Endothelial cell of umbilical vein (primary cell): ENCODE results near the gene GHRHR. TPM values are rescaled to one million over a fixed set of nuclear protein-coding genes. Genes with fewer than 3 reads are reported as not detected.

Source experiments
- BruUV-seq: library from RNA; stranded (reverse); fragments of 400-500 nt; replicated peaks from 2 replicates; lab custom pipeline; 2021; lab: Mats Ljungman, UMichigan
- CTCF ChIA-PET: fragments of 300-600, 350-600 bp; sonication (Branson Sonifier 250); formaldehyde crosslinking; loops from one replicate; lab custom pipeline; 2021; ENCODE audit warnings: antibody characterized with exemption, inconsistent platforms; lab: Charles Lee
- POLR2A ChIA-PET: fragments of 300-600, 350-600 bp; sonication (Branson Sonifier 250); formaldehyde crosslinking; loops from one replicate; lab custom pipeline; 2021; ENCODE audit warnings: antibody characterized with exemption, inconsistent platforms; lab: Charles Lee
- DNase-seq: peaks from one replicate; pipeline ENCODE4 v3.0.0-alpha.2; 2011; ENCODE audit warnings: low read depth, low spot score
- FAIRE-seq: peaks from 2 replicates; lab custom pipeline; 2011; peaks lifted over from hg19 to GRCh38; lab: Jason Lieb, UNC
- H2AFZ ChIP-seq: 2 replicates; pipeline ENCODE4 v1.6.0; 2012; ENCODE audit warnings: low read depth, low read length, control low read depth, inconsistent platforms
- H3K27ac ChIP-seq: 2 replicates; pipeline ENCODE4 v1.5.1; 2011; ENCODE audit warnings: low read depth, mild to moderate bottlenecking, control low read depth, low read length, moderate library complexity; ENCODE audit not compliant: insufficient read depth
- H3K27me3 ChIP-seq, 2 experiments: 2 replicates each; pipeline versions ENCODE4 v1.6.0 to v1.6.1; 2011; ENCODE audit warnings: low read length in 2 of 2, mixed read lengths in 1 of 2; ENCODE audit not compliant: control insufficient read depth in 2 of 2, insufficient read depth in 2 of 2
- H3K36me3 ChIP-seq, 2 experiments: 2 replicates in 1 of 2; 3 replicates in 1 of 2; pipeline ENCODE4 v1.5.1; 2011; ENCODE audit warnings: low read length in 2 of 2, mild to moderate bottlenecking in 1 of 2, moderate library complexity in 1 of 2; ENCODE audit not compliant: control insufficient read depth in 2 of 2, insufficient read depth in 2 of 2; ENCODE audit errors: extremely low read depth in 1 of 2
- H3K4me1 ChIP-seq: 3 replicates; pipeline ENCODE4 v1.5.1; 2011; ENCODE audit warnings: mild to moderate bottlenecking, low read length; ENCODE audit not compliant: control insufficient read depth, insufficient read depth; ENCODE audit errors: extremely low read depth
- H3K4me2 ChIP-seq: 2 replicates; pipeline ENCODE4 v1.6.1; 2011; ENCODE audit warnings: low read length, control low read depth, mixed read lengths; ENCODE audit not compliant: insufficient read depth
- H3K4me3 ChIP-seq, 3 experiments: fragments of 200-600 bp in 1 of 3; sonication (generic), shearing (Covaris generic) in 1 of 3; replicated peaks in 1 of 3; 2 replicates each; pipeline ENCODE4 v1.5.1; 2011 to 2016; ENCODE audit warnings: control low read depth in 3 of 3, low read length in 3 of 3, mild to moderate bottlenecking in 2 of 3, inconsistent platforms in 1 of 3, low read depth in 1 of 3, moderate library complexity in 1 of 3; ENCODE audit not compliant: insufficient read depth in 1 of 3
- H3K79me2 ChIP-seq: 2 replicates; pipeline ENCODE4 v1.6.0; 2012; ENCODE audit warnings: low read length, inconsistent platforms; ENCODE audit not compliant: control insufficient read depth, insufficient read depth
- H3K9ac ChIP-seq: replicated peaks from 2 replicates; pipeline ENCODE3; 2011; ENCODE audit warnings: low read length, control low read depth; ENCODE audit not compliant: insufficient read depth; ENCODE audit errors: extremely low read depth
- H3K9me1 ChIP-seq: replicated peaks from 3 replicates; pipeline ENCODE4 v1.6.0; 2011; ENCODE audit warnings: mild to moderate bottlenecking, low read length; ENCODE audit not compliant: control insufficient read depth, insufficient read depth; ENCODE audit errors: extremely low read depth
- H3K9me3 ChIP-seq: replicated peaks from 2 replicates; pipeline ENCODE4 v1.5.1; 2012; ENCODE audit warnings: low read length, inconsistent platforms; ENCODE audit not compliant: control insufficient read depth, insufficient read depth
- H4K20me1 ChIP-seq: replicated peaks from 2 replicates; pipeline ENCODE3; 2011; ENCODE audit warnings: mild to moderate bottlenecking, low read length; ENCODE audit not compliant: control insufficient read depth, insufficient read depth; ENCODE audit errors: extremely low read depth
- EZH2 ChIP-seq: IDR thresholded peaks from 2 replicates; pipeline ENCODE4 v1.6.1; 2012; ENCODE audit warnings: borderline replicate concordance, low read depth, mild to moderate bottlenecking, moderate library complexity, low read length, inconsistent platforms; ENCODE audit not compliant: severe bottlenecking
- FOS ChIP-seq: IDR thresholded peaks from 2 replicates; pipeline ENCODE4 v1.6.1; 2011; ENCODE audit warnings: mild to moderate bottlenecking, low read length, moderate library complexity, borderline replicate concordance; ENCODE audit not compliant: insufficient read depth
- GATA2 ChIP-seq: IDR thresholded peaks from 2 replicates; pipeline ENCODE4 v1.7.0; 2011; ENCODE audit warnings: low read depth, mild to moderate bottlenecking, moderate library complexity, mixed read lengths, low read length; ENCODE audit not compliant: insufficient read length, insufficient read depth
- JUN ChIP-seq: IDR thresholded peaks from 2 replicates; pipeline ENCODE4 v1.6.1; 2011; ENCODE audit warnings: borderline replicate concordance, low read depth; ENCODE audit not compliant: insufficient read length, insufficient read depth
- MYC ChIP-seq: IDR thresholded peaks from one replicate; pipeline ENCODE4 v1.6.1; 2011; ENCODE audit warnings: mild to moderate bottlenecking, low read depth, low read length
- POLR2A ChIP-seq: IDR thresholded peaks from 2 replicates; pipeline ENCODE4 v1.6.1; 2012; ENCODE audit warnings: low read depth, mild to moderate bottlenecking, control low read depth, low read length
- dilution Hi-C: fragments of 300-500 bp; cut with MboI; formaldehyde crosslinking; loops from one replicate; pipeline ENCODE4 v1.15.0; 2019; ENCODE audit warnings: low sequenced_read_pairs; ENCODE audit not compliant: extremely low pct_ligation_motif_present
- intact Hi-C: fragments of 100-400 bp; cut with micrococcal nuclease; formaldehyde crosslinking; loops from one replicate; pipeline ENCODE4 v1.10.0; 2022
- polyA plus RNA-seq, 4 experiments: library from polyadenylated mRNA; depleted of rRNA in 3 of 4; stranded (reverse) in 3 of 4; unstranded in 1 of 4; fragments of >200 nt; gene quantifications; 2 replicates each; pipeline versions ENCODE4 v1.2.1 to v1.2.3, GENCODE V29; 2011 to 2012; ENCODE audit warnings: missing spikeins in 1 of 4
- total RNA-seq: library from RNA; stranded (reverse); gene quantifications from 2 replicates; pipeline ENCODE4 v1.2.3, GENCODE V29; 2021
- TF ChIP-seq, protein P1 (sequence below): IDR thresholded peaks from 2 replicates; pipeline ENCODE4 v1.6.1; 2011; ENCODE audit not compliant: insufficient read depth, insufficient read length
- TF ChIP-seq, protein P2 (sequence below), 2 donors: IDR thresholded peaks; 1 replicate in 1 of 2; 2 replicates in 1 of 2; pipeline ENCODE4 v1.5.1; 2011; ENCODE audit warnings: low read length in 2 of 2, mild to moderate bottlenecking in 2 of 2, moderate library complexity in 2 of 2, control low read depth in 1 of 2, inconsistent platforms in 1 of 2, low read depth in 1 of 2; ENCODE audit not compliant: insufficient read depth in 1 of 2; ENCODE audit errors: extremely low read depth in 1 of 2

GHRHR gene
- total and polyA plus RNA-seq, 2 donors (not counting 3 experiments of a cell fraction or from before 2014, with no cell fraction given) = not detected

DNA sequence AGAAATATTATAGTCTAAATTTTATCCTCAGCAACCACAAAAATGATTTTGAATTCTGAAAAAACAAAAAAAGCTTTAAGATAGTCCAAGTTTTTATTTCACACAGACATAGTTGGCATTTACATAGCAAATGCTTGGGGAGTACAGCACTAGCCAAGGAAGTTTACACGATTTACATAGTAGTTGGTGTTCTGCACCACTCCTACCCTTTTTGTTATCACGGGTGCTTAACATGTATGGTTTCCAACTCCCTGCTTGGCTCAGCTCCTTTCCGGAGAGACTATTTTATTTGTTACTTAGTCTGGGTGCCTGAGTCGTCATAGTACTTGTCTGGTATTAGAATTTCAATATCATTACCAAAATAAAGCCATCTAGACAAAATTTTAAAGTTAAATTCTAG, 8.8 kb upstream of the GHRHR start:
- DNase-seq (no peak), FAIRE-seq (no peak)
- Histone ChIP-seq H3K4me1 (no peaks in the 10 kb centered on the region), H3K27ac (no peak overlapping the region), H3K36me3 (no peaks in the 10 kb centered on the region), H3K4me2 (no peak overlapping the region), H3K79me2 (no peaks in the 10 kb centered on the region), H4K20me1 (no peaks in the 10 kb centered on the region), H3K4me3 (no peak overlapping the region), H2AFZ (no peak overlapping the region), H3K9me3 (no peaks in the 10 kb centered on the region), H3K9me1 (no peaks in the 10 kb centered on the region), H3K27me3 (peaks cover 13 to 18% of the 10 kb centered on the region in 2 experiments), H3K9ac (no peak overlapping the region)
- ChIA-PET CTCF (interaction anchor here (3.5 kb wide), 1 partner anchor 16 kb away, joined by 22 read pairs; no protein-coding TSS in a partner anchor), POLR2A (no interaction called here)
- no TSS peak for BruUV-seq
- TF ChIP-seq GATA2 = no peak
- TF ChIP-seq, protein P1, sequence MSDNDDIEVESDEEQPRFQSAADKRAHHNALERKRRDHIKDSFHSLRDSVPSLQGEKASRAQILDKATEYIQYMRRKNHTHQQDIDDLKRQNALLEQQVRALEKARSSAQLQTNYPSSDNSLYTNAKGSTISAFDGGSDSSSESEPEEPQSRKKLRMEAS = no peak
- TF ChIP-seq EZH2 = no peak
- intact Hi-C loops = no loop called here
- dilution Hi-C loops = no loop called here

- H3K36me3 ChIP-seq = no peaks in the 10 kb centered on the region
- H3K27ac ChIP-seq = no peak overlapping the region
- H3K9me3 ChIP-seq = no peaks in the 10 kb centered on the region
- no peak for FAIRE-seq
- H3K4me1 ChIP-seq = no peaks in the 10 kb centered on the region
- POLR2A ChIA-PET = no interaction called here
- H2AFZ ChIP-seq = no peak overlapping the region
- no peak for DNase-seq
- no peak overlapping the region for H3K4me3 ChIP-seq
- H3K9me1 ChIP-seq = no peaks in the 10 kb centered on the region
- no peak overlapping the region for H3K9ac ChIP-seq
- no TSS peak for BruUV-seq
- dilution Hi-C loops (no loop called here), intact Hi-C loops (no loop called here)
- no peaks in the 10 kb centered on the region for H3K79me2 ChIP-seq
- no peak overlapping the region for H3K4me2 ChIP-seq
- peaks cover 7% of the 10 kb centered on the region in 2 experiments for H3K27me3 ChIP-seq
- no peaks in the 10 kb centered on the region for H4K20me1 ChIP-seq
- CTCF ChIA-PET = interaction anchor here (0.9 to 3.5 kb wide), 2 partner anchors 10 to 18 kb away, joined by 3 to 22 read pairs; no protein-coding TSS in a partner anchor
- TF ChIP-seq JUN (no peak), EZH2 (no peak), POLR2A (no peak), GATA2 (no peak), MYC (no peak), FOS (no peak)
- TF ChIP-seq, protein P1 = no peak
- TF ChIP-seq, protein P2, sequence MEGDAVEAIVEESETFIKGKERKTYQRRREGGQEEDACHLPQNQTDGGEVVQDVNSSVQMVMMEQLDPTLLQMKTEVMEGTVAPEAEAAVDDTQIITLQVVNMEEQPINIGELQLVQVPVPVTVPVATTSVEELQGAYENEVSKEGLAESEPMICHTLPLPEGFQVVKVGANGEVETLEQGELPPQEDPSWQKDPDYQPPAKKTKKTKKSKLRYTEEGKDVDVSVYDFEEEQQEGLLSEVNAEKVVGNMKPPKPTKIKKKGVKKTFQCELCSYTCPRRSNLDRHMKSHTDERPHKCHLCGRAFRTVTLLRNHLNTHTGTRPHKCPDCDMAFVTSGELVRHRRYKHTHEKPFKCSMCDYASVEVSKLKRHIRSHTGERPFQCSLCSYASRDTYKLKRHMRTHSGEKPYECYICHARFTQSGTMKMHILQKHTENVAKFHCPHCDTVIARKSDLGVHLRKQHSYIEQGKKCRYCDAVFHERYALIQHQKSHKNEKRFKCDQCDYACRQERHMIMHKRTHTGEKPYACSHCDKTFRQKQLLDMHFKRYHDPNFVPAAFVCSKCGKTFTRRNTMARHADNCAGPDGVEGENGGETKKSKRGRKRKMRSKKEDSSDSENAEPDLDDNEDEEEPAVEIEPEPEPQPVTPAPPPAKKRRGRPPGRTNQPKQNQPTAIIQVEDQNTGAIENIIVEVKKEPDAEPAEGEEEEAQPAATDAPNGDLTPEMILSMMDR (IDR thresholded peaks at IDR 0.05; ENCODE audit: extremely low read depth in 1 of 2, insufficient read depth in 1 of 2, low read depth in 1 of 2, low read length in 2 of 2) = no peak
These were observed 7.0 kb upstream of the GHRHR start for GRCh38 chr7:30956704-30957103.
